Rectal smooth muscle tissue (tissue), 1 donor: ENCODE results near the gene MBTPS1.

ENCODE experiments used
- H3K27ac ChIP-seq: one replicate; pipeline ENCODE4 v1.7.0; 2013; ENCODE audit warnings: low read depth, low read length, inconsistent platforms
- H3K27me3 ChIP-seq: one replicate; pipeline ENCODE4 v1.7.0; 2013; ENCODE audit warnings: low read length; ENCODE audit not compliant: control insufficient read depth, insufficient read depth
- H3K36me3 ChIP-seq: one replicate; pipeline ENCODE4 v1.7.0; 2013; ENCODE audit warnings: low read length; ENCODE audit not compliant: control insufficient read depth, insufficient read depth
- H3K4me1 ChIP-seq: one replicate; pipeline ENCODE4 v1.7.0; 2013; ENCODE audit warnings: low read length; ENCODE audit not compliant: control insufficient read depth, insufficient read depth
- H3K4me3 ChIP-seq: one replicate; pipeline ENCODE4 v1.7.0; 2013; ENCODE audit warnings: low read length
- H3K9ac ChIP-seq: one replicate; pipeline ENCODE4 v1.7.0; 2013; ENCODE audit warnings: low read length

Gene MBTPS1

DNA sequence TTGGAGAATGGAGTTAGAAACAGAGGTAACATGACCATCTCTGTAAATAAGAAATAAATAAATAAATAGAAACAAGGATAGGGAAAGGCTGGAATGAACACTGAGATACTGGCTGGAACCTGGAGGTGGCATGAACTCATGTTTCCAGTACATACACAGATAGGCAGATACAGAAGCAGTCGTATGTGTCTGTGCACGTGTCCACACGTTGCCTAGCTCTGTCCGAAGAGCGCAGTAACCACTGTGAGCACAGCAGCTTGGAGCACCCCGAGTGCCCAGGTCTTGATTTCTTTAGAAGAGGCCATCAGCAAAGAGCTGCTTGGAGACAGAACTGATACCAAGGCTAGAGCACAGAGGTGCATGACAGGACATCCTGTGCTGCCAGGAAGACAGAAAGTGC is 37.1 kb downstream of the MBTPS1 start:
- H3K36me3 ChIP-seq, result peaks cover 36% of the 10 kb centered on the region
- no peak overlapping the region for H3K4me3 ChIP-seq
- H3K27me3 ChIP-seq, result no peaks in the 10 kb centered on the region
- H3K27ac ChIP-seq, result no peak overlapping the region
- H3K9ac ChIP-seq, result no peak overlapping the region
- H3K4me1 ChIP-seq, result no peaks in the 10 kb centered on the region

DNA sequence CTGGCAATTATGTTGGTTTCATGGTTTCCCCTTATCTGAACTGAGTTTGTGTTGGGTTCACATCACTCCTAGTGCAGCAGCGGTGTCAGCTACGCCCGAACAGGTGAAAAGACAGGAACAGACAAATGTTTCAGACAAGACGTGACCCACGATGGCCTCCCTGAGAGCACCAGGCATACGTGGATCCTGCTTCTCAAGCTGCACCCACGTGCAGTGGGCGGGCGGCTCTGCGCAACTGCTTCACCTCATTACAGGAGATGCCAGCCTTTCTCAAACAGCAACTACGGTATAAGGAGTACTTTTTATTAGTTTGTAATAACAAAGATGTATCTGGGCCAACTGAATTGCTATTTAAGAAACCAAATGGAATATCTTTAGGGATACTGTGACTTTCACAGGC is 41.4 kb downstream of the MBTPS1 start:
- Histone ChIP-seq H3K9ac (no peak overlapping the region), H3K4me3 (no peak overlapping the region), H3K27ac (no peak overlapping the region), H3K27me3 (no peaks in the 10 kb centered on the region), H3K36me3 (peaks cover 36% of the 10 kb centered on the region), H3K4me1 (no peaks in the 10 kb centered on the region)

DNA sequence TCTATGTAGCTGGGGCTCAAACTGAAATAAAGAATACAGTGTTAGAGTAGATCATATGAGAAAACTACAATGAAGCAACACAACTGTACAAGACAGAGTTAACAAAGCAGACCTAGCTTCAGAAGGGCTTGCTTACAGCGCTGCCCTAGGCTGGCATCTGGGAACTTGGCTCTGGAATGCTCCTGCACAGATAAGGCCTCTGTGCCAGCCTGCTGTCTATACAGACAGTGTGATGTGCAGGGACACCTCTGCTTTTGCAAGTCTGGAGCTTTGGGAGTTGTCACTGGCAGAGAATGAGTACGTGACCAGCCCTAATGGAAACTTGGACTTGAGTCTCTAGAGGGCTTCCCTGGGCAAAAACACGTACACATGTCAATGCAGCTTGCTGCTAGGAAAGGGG is 42.0 kb downstream of the MBTPS1 start:
- Histone ChIP-seq H3K9ac (no peak overlapping the region), H3K4me1 (no peaks in the 10 kb centered on the region), H3K27ac (no peak overlapping the region), H3K4me3 (no peak overlapping the region), H3K27me3 (no peaks in the 10 kb centered on the region), H3K36me3 (peaks cover 34% of the 10 kb centered on the region)

DNA sequence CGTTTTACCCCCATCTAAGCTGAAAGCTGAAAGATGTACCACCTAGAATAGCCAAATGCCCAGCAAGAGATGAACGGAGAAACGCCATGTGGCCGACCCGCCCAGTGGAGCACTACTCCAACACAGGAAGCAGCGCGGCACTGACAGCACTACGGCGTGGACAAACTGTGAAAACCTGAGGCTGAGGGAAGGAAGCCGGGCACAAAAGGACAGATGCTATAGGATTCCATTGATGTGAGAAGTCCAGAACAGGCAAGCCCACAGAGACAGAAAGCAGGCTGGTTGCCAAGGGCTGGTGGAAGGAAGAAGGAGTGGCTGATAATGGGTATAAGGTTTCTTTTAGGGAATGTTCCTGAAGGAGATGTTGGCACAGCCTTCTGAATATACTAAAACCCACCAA is 44.7 kb downstream of the MBTPS1 start:
- no peak overlapping the region for H3K27ac ChIP-seq
- H3K27me3 ChIP-seq, result no peaks in the 10 kb centered on the region
- H3K9ac ChIP-seq, result no peak overlapping the region
- H3K36me3 ChIP-seq, result peaks cover 45% of the 10 kb centered on the region
- no peak overlapping the region for H3K4me3 ChIP-seq
- no peaks in the 10 kb centered on the region for H3K4me1 ChIP-seq

DNA sequence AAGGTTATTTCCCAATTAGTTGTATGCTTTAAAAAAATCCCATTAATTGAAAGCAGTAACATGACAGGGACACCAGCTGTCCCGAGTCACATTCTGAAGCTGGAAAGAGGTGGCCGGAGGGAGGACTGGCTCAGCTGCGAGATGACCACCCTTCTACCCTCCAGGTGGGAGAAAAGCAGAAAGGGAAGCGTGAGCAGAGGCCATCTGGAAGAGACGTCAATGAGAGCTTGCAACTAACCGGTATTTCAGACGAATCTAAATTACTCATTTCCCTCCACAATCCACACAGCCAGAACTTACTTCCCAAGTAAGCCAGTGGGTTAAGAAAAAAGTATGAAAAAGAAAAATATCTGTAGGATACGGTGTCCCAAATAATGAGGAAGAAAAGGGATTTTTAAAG is 45.6 kb downstream of the MBTPS1 start:
- Histone ChIP-seq H3K9ac (no peak overlapping the region), H3K4me3 (no peak overlapping the region), H3K27ac (no peak overlapping the region), H3K27me3 (no peaks in the 10 kb centered on the region), H3K36me3 (peaks cover 50% of the 10 kb centered on the region), H3K4me1 (no peaks in the 10 kb centered on the region)

DNA sequence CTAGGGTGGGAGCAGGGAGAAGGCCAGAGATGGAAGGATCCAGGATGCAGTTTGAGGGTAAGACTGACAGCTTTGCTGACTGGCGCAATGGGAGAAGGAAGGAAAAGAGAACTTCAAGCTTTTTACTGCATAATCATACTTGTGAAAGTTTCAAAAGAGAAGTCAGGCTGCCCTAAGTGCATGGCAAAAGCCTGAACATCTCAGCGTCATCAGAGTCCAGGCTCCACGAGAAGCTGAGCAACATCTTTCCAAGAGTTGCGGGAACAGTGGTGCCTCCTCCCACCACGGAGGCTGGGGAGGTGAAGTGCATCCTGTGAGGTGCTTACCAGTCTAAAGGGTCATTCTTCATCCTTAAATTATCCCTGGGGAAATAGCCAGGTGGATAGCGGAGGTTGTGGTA is 47.2 kb downstream of the MBTPS1 start:
- Histone ChIP-seq H3K9ac (no peak overlapping the region), H3K36me3 (peaks cover 42% of the 10 kb centered on the region), H3K4me1 (no peaks in the 10 kb centered on the region), H3K27ac (no peak overlapping the region), H3K27me3 (no peaks in the 10 kb centered on the region), H3K4me3 (no peak overlapping the region)

DNA sequence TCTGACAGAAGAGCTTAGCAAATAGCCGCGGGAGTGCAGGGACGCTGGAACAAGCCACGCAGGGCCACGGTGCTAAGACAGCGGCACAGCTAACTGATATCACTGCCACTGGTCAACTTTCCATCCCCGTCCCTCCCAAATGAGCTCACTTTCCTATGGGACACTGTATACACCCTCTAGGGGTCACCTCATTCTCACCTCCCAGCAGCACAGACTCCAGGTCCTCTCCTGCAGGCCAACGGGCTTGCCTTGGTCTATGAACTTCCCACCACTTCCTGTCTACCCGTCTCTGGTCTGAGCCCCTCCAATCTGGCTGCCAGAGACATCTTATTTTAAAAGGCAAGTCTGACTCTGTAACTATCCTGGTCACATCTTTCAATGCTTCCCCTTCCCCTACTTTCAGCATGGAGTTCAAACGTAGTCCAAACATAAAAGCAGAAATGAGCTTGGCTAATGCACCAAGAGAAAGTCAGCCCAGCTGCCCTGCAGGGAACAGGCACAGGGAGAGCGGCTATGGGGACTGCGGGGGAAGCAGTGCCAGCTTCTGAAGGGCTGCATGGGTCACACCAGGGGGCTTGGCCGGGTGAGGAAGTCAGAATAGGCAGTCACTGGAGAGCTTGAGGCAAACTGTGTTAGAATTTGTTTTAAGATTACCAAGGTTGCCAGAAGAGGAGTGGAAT is 47.8 kb downstream of the MBTPS1 start:
- Histone ChIP-seq H3K27me3 (no peaks in the 10 kb centered on the region), H3K9ac (no peak overlapping the region), H3K36me3 (peaks cover 38% of the 10 kb centered on the region), H3K27ac (no peak overlapping the region), H3K4me3 (no peak overlapping the region), H3K4me1 (no peaks in the 10 kb centered on the region)

DNA sequence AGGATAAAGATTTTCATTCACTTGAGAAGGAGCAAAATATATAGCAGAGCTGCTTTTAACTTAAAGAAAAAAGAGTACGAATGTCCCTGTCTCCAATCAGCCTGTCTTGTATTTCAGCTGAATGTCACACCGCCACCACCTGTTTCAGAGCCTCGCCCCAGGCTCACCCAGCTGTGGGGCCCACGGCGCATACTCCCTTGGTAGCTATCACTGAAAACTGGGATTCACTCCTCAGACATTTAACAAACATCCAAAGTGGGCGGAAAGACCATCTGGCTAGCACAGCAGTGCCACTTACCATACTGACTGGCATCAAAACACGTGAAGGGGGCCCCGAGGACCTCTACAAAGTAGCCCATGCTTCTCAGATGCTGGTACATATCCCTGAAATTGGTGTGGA is 48.7 kb downstream of the MBTPS1 start:
- Histone ChIP-seq H3K4me3 (no peak overlapping the region), H3K27ac (no peak overlapping the region), H3K9ac (no peak overlapping the region), H3K36me3 (peaks cover 38% of the 10 kb centered on the region), H3K4me1 (no peaks in the 10 kb centered on the region), H3K27me3 (no peaks in the 10 kb centered on the region)

DNA sequence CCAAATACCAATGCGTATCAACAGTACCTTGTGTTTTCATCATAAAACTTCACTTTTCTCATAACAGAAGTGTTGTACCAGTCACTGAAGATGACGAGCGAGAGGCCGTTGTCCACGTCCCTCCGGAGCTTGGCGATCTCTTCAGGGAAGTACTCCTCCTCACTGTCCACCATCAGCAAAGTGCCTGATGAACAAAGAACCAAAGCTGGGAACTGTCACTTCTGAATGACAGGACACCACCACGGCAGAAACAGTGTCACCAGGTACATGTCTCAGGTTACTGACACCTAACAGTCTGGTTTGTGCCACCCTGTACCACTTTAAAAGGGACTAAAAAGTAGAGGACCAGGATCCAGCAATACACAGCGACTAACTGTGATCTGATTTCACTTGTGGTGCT is 49.1 kb downstream of the MBTPS1 start:
- Histone ChIP-seq H3K4me1 (no peaks in the 10 kb centered on the region), H3K27ac (no peak overlapping the region), H3K9ac (no peak overlapping the region), H3K4me3 (no peak overlapping the region), H3K27me3 (no peaks in the 10 kb centered on the region), H3K36me3 (peaks cover 38% of the 10 kb centered on the region)

DNA sequence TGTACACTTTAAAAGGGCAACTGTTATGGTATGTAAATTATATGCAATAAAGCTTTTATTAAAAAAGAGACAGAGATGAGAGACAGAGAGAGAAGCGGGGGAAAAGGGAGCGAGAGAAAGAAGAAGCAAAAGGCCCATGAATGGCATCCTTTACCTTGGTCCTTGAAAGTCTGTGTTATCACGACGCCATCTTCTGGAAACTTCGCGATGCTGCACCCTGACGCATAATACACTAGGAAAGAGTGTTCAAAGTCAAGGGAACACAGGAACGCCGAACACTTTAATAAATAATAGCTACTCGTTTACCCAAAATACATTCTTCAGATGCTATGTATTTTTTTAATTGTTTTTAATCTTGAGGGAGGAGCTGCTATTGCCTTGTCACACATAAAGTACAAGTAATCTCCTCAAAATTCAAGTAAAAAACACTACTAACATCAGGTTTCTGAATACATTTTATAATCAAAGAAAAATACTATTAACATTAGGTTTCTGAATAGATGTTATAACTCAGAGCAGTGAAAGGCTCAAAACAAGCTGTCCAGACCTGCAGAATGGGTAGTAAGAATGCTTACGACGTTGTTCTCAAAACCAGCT is 51.1 kb downstream of the MBTPS1 start:
- Histone ChIP-seq H3K4me3 (no peak overlapping the region), H3K4me1 (no peaks in the 10 kb centered on the region), H3K27ac (no peak overlapping the region), H3K9ac (no peak overlapping the region), H3K27me3 (no peaks in the 10 kb centered on the region), H3K36me3 (peaks cover 36% of the 10 kb centered on the region)

DNA sequence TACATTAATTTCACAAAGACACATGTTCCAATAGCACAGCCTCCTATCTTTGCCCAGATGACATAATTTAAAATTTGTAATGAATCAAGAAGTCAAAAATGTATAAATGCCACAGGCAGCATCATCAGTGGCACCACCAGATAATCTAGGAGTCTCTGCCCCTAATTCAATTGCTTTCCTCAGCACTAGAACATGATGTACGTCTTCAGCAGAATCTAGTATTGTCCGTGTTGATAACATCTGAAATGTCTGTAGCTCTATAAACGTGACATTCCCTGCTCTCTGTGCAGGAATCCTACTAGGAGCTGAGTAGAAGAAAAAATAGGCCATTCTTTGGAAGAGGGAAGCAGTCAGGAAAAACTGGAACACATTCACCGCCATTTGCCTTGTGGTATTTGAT is 52.8 kb downstream of the MBTPS1 start:
- H3K27ac ChIP-seq, result no peak overlapping the region
- H3K36me3 ChIP-seq, result peaks cover 41% of the 10 kb centered on the region
- H3K4me1 ChIP-seq, result no peaks in the 10 kb centered on the region
- no peak overlapping the region for H3K9ac ChIP-seq
- no peaks in the 10 kb centered on the region for H3K27me3 ChIP-seq
- no peak overlapping the region for H3K4me3 ChIP-seq

DNA sequence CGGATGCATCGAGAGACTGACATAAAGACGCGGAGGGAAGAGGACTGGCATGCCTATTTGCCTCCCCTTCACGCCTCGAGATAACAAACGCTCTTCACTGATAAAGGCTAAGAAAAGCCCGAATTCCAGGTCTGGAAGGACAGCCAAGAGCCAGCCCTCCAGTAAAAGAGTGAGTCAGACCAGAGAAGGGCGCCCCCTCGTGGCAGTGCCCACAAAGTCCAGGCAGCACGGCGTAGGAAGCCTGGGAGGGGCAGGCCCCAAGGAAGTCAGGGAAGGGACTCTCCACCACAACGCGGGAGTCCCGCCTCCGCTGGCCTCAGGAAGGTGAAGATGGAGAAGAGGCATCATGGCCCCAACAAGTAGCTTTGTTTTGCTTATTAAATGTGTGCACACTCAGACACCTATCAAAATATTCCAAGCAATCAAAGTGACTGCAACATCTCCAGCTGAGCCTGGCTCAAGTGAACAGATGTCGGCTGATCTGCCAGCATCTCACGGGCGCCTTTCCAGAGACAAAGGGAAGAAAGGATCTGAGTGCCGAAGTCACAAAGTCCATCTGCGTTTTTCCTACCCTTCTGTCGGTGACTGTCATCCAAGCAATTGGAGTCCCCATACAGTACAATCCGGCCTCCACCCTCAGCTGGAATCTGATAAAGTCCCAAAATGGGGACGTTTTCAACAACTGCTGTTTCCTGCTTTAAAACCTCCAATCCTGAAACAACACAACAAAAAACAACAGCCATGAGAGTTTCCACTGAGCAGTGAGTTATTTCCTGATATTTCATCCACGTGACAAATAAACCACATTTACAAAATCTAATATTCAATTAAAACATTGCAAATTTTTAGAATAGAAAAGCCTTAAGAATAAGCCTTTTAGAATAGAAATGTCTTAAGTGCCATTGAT is 53.8 kb downstream of the MBTPS1 start:
- H3K36me3 ChIP-seq, result peaks cover 41% of the 10 kb centered on the region
- H3K9ac ChIP-seq, result no peak overlapping the region
- no peaks in the 10 kb centered on the region for H3K27me3 ChIP-seq
- no peak overlapping the region for H3K27ac ChIP-seq
- no peak overlapping the region for H3K4me3 ChIP-seq
- H3K4me1 ChIP-seq, result no peaks in the 10 kb centered on the region
